HepG2 (cell line): ENCODE data around the gene IFI27L2. TPM values are rescaled to one million over a fixed set of nuclear protein-coding genes. Genes with fewer than 3 reads are reported as not detected.

Experiments used
- ARHGAP35 ChIP-seq: sonication (generic); formaldehyde crosslinking; IDR thresholded peaks from 2 replicates; pipeline ENCODE4 v1.9.0; 2022; ENCODE audit warnings: mild to moderate bottlenecking, inconsistent platforms, moderate library complexity, missing genetic modification reagents, borderline replicate concordance
- BHLHE40 ChIP-seq: IDR thresholded peaks from 2 replicates; pipeline ENCODE4 v1.6.1; 2011; ENCODE audit warnings: low read length, improper control_type of control experiment
- CREM ChIP-seq, 2 experiments: sonication (generic) in 1 of 2; formaldehyde crosslinking in 1 of 2; IDR thresholded peaks; 2 replicates each; pipeline versions ENCODE4 v1.4.0 to v1.6.1; 2016 to 2020; ENCODE audit warnings: antibody characterized with exemption in 1 of 2, mild to moderate bottlenecking in 1 of 2, missing genetic modification reagents in 1 of 2
- DNMT3B ChIP-seq: conservative IDR thresholded peaks from 2 replicates; pipeline ENCODE4 v1.6.1; 2016; ENCODE audit warnings: missing biosample characterization, control low read depth
- FOXP1 ChIP-seq, 2 experiments: fragments of 450-650 bp in 1 of 2; IDR thresholded peaks; 2 replicates each; pipeline ENCODE4 v1.6.1; 2017 to 2018; ENCODE audit warnings: antibody characterized with exemption in 1 of 2
- GABPA ChIP-seq, 2 experiments: IDR thresholded peaks; 2 replicates each; pipeline ENCODE4 v1.6.1; 2011 to 2016; ENCODE audit warnings: low read depth in 2 of 2, low read length in 1 of 2, missing biosample characterization in 1 of 2, missing genetic modification characterization in 1 of 2
- KDM2A ChIP-seq: sonication (generic); formaldehyde crosslinking; IDR thresholded peaks from 2 replicates; pipeline ENCODE4 v1.4.0; 2020; ENCODE audit warnings: low read depth, missing genetic modification reagents, borderline replicate concordance
- POLR2G ChIP-seq: fragments of 200-400 bp; formaldehyde crosslinking; IDR thresholded peaks from 2 replicates; pipeline ENCODE4 v1.6.1; 2018; ENCODE audit warnings: mild to moderate bottlenecking, low read depth, low read length, moderate library complexity
- SIX1 ChIP-seq: sonication (generic); formaldehyde crosslinking; IDR thresholded peaks from 2 replicates; pipeline ENCODE4 v1.4.0; 2020; ENCODE audit warnings: missing genetic modification reagents, borderline replicate concordance
- SMAD1 ChIP-seq: sonication (generic); formaldehyde crosslinking; IDR thresholded peaks from 2 replicates; pipeline ENCODE4 v1.4.0; 2020; ENCODE audit warnings: missing genetic modification reagents, low read depth, mild to moderate bottlenecking, borderline replicate concordance
- SMYD3 ChIP-seq: sonication (generic); formaldehyde crosslinking; IDR thresholded peaks from 2 replicates; pipeline ENCODE4 v1.8.1; 2023; ENCODE audit warnings: mild to moderate bottlenecking, missing genetic modification reagents
- SRSF1 ChIP-seq: fragments of 200-400 bp; formaldehyde crosslinking; optimal IDR thresholded peaks from 2 replicates; pipeline ENCODE3; 2017; ENCODE audit warnings: mild to moderate bottlenecking, low read depth, low read length, moderate library complexity
- ZEB1 ChIP-seq: IDR thresholded peaks from 2 replicates; pipeline ENCODE4 v1.6.1; 2012; ENCODE audit warnings: mild to moderate bottlenecking, low read depth, inconsistent platforms; ENCODE audit not compliant: insufficient replicate concordance
- ZNF333 ChIP-seq: sonication (generic); formaldehyde crosslinking; IDR thresholded peaks from 2 replicates; pipeline ENCODE4 v1.4.0; 2020; ENCODE audit warnings: mild to moderate bottlenecking, missing genetic modification reagents, borderline replicate concordance
- ZNF550 ChIP-seq: sonication (generic); formaldehyde crosslinking; IDR thresholded peaks from 2 replicates; pipeline ENCODE4 v1.4.0; 2020; ENCODE audit warnings: mild to moderate bottlenecking, missing genetic modification reagents, borderline replicate concordance
- ZNF777 ChIP-seq: sonication (generic); formaldehyde crosslinking; IDR thresholded peaks from 2 replicates; pipeline ENCODE4 v1.4.0; 2020; ENCODE audit warnings: missing genetic modification reagents
- ZNF839 ChIP-seq: sonication (generic); formaldehyde crosslinking; IDR thresholded peaks from 2 replicates; pipeline ENCODE4 v1.4.0; 2020; ENCODE audit warnings: missing genetic modification reagents, mild to moderate bottlenecking, borderline replicate concordance
- ZXDC ChIP-seq: sonication (generic); formaldehyde crosslinking; IDR thresholded peaks from 2 replicates; pipeline ENCODE4 v1.5.0; 2020; ENCODE audit warnings: mild to moderate bottlenecking, missing genetic modification reagents
- polyA plus RNA-seq, 8 experiments: library from polyadenylated mRNA; depleted of rRNA in 3 of 8; stranded (reverse) in 7 of 8; unstranded in 1 of 8; fragments of >200 nt; fragmentation: Illumina TruSeq in 4 of 8; extraction: Trizol in 4 of 8; gene quantifications; 2 replicates each; pipeline versions ENCODE4 v1.2.1 to v1.2.3, GENCODE V29; 2011 to 2016; ENCODE audit warnings: low read depth in 4 of 8, missing spikeins in 1 of 8, mixed read lengths in 1 of 8; ENCODE audit not compliant: insufficient read depth in 1 of 8
- total RNA-seq, 5 experiments: library from RNA; depleted of rRNA; stranded (reverse); fragments of >200 nt; fragmentation: Illumina TruSeq; extraction: Trizol; gene quantifications; 2 replicates each; pipeline ENCODE4 v1.2.3, GENCODE V29; 2016; ENCODE audit warnings: low read depth in 1 of 5
- TF ChIP-seq, protein P1 (sequence below), 2 experiments: IDR thresholded peaks; 2 replicates each; pipeline ENCODE4 v1.6.1; 2011 to 2012; ENCODE audit warnings: low read length in 2 of 2, borderline replicate concordance in 1 of 2, low read depth in 1 of 2, mild to moderate bottlenecking in 1 of 2, moderate library complexity in 1 of 2
- TF ChIP-seq, protein P2 (sequence below): sonication (generic); formaldehyde crosslinking; IDR thresholded peaks from 2 replicates; pipeline ENCODE4 v1.4.0; 2020; ENCODE audit warnings: missing genetic modification reagents

IFI27L2 gene
- total and polyA plus RNA-seq, 2 of the 13 experiments (the other 11 are each of a cell fraction or from before 2014, with no cell fraction given): 4.3 to 4.8 TPM

DNA sequence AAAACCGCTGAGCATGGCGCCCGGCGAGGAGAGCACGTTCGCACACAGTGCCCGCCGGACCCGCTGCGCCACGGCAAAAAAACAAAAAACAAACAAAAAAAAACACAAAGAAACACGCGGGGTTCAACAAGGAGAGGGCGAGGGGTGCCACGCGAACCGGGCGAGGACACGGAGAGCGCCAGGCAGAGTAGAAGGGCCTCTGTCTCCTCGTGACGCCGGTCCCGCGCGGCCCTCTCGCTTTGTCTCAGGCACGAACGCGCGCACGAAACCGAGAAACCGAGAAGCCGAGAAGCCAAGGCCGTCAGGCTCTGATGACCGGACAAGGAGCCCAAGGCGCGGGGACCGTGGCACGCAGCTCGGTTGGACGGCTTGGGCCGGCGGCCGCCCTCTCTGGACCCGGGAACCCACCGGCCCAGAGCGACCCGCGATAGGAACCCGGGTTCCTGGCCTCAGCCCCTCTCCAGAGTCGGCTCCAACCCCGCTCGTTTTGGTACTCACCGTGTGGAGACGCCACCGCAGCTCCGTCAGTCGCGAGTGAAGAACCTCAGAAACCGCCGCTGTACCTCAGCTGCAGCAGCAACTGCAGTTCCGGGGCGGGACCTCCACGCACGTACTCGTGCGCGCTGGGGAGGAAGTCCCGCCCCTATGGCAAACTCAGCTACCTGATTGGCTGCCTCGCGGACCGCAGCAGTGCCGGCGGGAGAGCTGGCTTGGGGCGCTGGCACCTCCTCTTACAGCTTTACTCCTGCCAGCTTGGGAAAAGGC is 48.6 kb downstream of the IFI27L2 start, which contains the start of the genes DDX24 and IFI27L1 (continued):
- TF ChIP-seq ZNF777 (peak; percentile 76), GABPA (IDR thresholded peaks at IDR 0.05; ENCODE audit: low read depth, low read length) (peak; percentile 91), GABPA (CRISPR knock-in tag; IDR thresholded peaks at IDR 0.05; ENCODE audit: low read depth) (peak; percentile 96), ARHGAP35 (CRISPR knock-in tag) (no peak), SRSF1 (no peak), ZNF550 (no peak), FOXP1 (IDR thresholded peaks at IDR 0.05) (no peak), FOXP1 (CRISPR knock-in tag; IDR thresholded peaks at IDR 0.05) (no peak), SIX1 (CRISPR knock-in tag) (no peak), BHLHE40 (peak; percentile 74), SMAD1 (CRISPR knock-in tag) (no peak), ZXDC (0 out of 2 replicates have a peak, but pooled peaks have one; percentile 54), ZNF839 (no peak), POLR2G (peak; percentile 94), ZEB1 (no peak), KDM2A (CRISPR knock-in tag) (peak; percentile 48; the same call in 1 of the 2 replicates), ZNF333 (no peak), DNMT3B (no peak), CREM (IDR thresholded peaks at IDR 0.05) (peak; percentile 66; the same call in 1 of the 2 replicates), CREM (CRISPR knock-in tag; IDR thresholded peaks at IDR 0.05) (no peak), SMYD3 (CRISPR knock-in tag) (no peak)
- TF ChIP-seq, protein P1, sequence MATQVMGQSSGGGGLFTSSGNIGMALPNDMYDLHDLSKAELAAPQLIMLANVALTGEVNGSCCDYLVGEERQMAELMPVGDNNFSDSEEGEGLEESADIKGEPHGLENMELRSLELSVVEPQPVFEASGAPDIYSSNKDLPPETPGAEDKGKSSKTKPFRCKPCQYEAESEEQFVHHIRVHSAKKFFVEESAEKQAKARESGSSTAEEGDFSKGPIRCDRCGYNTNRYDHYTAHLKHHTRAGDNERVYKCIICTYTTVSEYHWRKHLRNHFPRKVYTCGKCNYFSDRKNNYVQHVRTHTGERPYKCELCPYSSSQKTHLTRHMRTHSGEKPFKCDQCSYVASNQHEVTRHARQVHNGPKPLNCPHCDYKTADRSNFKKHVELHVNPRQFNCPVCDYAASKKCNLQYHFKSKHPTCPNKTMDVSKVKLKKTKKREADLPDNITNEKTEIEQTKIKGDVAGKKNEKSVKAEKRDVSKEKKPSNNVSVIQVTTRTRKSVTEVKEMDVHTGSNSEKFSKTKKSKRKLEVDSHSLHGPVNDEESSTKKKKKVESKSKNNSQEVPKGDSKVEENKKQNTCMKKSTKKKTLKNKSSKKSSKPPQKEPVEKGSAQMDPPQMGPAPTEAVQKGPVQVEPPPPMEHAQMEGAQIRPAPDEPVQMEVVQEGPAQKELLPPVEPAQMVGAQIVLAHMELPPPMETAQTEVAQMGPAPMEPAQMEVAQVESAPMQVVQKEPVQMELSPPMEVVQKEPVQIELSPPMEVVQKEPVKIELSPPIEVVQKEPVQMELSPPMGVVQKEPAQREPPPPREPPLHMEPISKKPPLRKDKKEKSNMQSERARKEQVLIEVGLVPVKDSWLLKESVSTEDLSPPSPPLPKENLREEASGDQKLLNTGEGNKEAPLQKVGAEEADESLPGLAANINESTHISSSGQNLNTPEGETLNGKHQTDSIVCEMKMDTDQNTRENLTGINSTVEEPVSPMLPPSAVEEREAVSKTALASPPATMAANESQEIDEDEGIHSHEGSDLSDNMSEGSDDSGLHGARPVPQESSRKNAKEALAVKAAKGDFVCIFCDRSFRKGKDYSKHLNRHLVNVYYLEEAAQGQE (IDR thresholded peaks at IDR 0.05; ENCODE audit: borderline replicate concordance in 1 of 2, low read depth in 1 of 2, low read length in 2 of 2): no peak
- TF ChIP-seq, protein P2, sequence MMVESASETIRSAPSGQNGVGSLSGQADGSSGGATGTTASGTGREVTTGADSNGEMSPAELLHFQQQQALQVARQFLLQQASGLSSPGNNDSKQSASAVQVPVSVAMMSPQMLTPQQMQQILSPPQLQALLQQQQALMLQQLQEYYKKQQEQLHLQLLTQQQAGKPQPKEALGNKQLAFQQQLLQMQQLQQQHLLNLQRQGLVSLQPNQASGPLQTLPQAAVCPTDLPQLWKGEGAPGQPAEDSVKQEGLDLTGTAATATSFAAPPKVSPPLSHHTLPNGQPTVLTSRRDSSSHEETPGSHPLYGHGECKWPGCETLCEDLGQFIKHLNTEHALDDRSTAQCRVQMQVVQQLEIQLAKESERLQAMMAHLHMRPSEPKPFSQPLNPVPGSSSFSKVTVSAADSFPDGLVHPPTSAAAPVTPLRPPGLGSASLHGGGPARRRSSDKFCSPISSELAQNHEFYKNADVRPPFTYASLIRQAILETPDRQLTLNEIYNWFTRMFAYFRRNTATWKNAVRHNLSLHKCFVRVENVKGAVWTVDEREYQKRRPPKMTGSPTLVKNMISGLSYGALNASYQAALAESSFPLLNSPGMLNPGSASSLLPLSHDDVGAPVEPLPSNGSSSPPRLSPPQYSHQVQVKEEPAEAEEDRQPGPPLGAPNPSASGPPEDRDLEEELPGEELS (CRISPR knock-in tag): 0 out of 2 replicates have a peak, but pooled peaks have one; percentile 6
